PC-9 (cell line): ENCODE results near the gene MAN2A2. TPM values are rescaled to one million over a fixed set of nuclear protein-coding genes. Genes with fewer than 3 reads are reported as not detected.

Experiments
- BruUV-seq: library from RNA; stranded (reverse); fragments of 400-500 nt; replicated peaks from 2 replicates; lab custom pipeline; 2021; lab: Mats Ljungman, UMichigan
- CTCF ChIA-PET: fragments of 300-600 bp; sonication (Branson Sonifier 250); formaldehyde crosslinking; loops from one replicate; lab custom pipeline; 2022; ENCODE audit warnings: antibody characterized with exemption; lab: Charles Lee
- POLR2A ChIA-PET: fragments of 300-600 bp; sonication (Branson Sonifier 250); formaldehyde crosslinking; loops from one replicate; lab custom pipeline; 2022; ENCODE audit warnings: antibody characterized with exemption; ENCODE audit not compliant: unreplicated experiment; lab: Charles Lee
- DNase-seq, 2 experiments: peaks; one replicate each; pipeline versions ENCODE4 v3.0.0 to v3.0.0-alpha.2; 2015 to 2022; ENCODE audit warnings: mixed read lengths in 1 of 2
- H2AFZ ChIP-seq: fragments of 200-600 bp; sonication (generic); 2 replicates; pipeline ENCODE4 v1.8.1; 2017; ENCODE audit warnings: antibody characterized with exemption
- H3F3A ChIP-seq: fragments of 200-600 bp; sonication (generic); 2 replicates; pipeline ENCODE4 v1.8.1; 2017; ENCODE audit warnings: antibody characterized with exemption, mild to moderate bottlenecking, low read depth; ENCODE audit not compliant: insufficient read depth
- H3K27ac ChIP-seq: fragments of 200-600 bp; sonication (generic); 2 replicates; pipeline ENCODE4 v1.6.1; 2016; ENCODE audit warnings: mixed run types
- H3K27me3 ChIP-seq: fragments of 200-600 bp; sonication (generic); 2 replicates; pipeline ENCODE4 v1.6.1; 2016; ENCODE audit warnings: low read depth, mixed run types; ENCODE audit not compliant: insufficient read depth
- H3K36me3 ChIP-seq: fragments of 200-600 bp; sonication (generic); 2 replicates; pipeline ENCODE4 v1.6.1; 2016; ENCODE audit warnings: low read depth, mixed run types
- H3K4me1 ChIP-seq: fragments of 200-600 bp; sonication (generic); replicated peaks from 2 replicates; pipeline ENCODE4 v1.6.1; 2016; ENCODE audit warnings: mixed run types; ENCODE audit not compliant: insufficient read depth
- H3K4me2 ChIP-seq: fragments of 200-600 bp; sonication (generic); 2 replicates; pipeline ENCODE4 v1.6.1; 2017; ENCODE audit warnings: mixed run types
- H3K4me3 ChIP-seq: fragments of 200-600 bp; sonication (generic); 2 replicates; pipeline ENCODE4 v1.6.1; 2016; ENCODE audit warnings: mixed run types
- H3K79me2 ChIP-seq: fragments of 200-600 bp; sonication (generic); 2 replicates; pipeline ENCODE4 v1.6.1; 2017; ENCODE audit warnings: low read depth, mixed run types
- H3K9me2 ChIP-seq: fragments of 200-600 bp; sonication (generic); 2 replicates; pipeline ENCODE4 v1.8.1; 2017; ENCODE audit warnings: mild to moderate bottlenecking; ENCODE audit not compliant: insufficient read depth
- H3K9me3 ChIP-seq: fragments of 200-600 bp; sonication (generic); 2 replicates; pipeline ENCODE4 v1.8.1; 2016; ENCODE audit warnings: low read depth; ENCODE audit not compliant: insufficient read depth
- H4K20me1 ChIP-seq: fragments of 200-600 bp; sonication (generic); 2 replicates; pipeline ENCODE4 v1.8.1; 2017; ENCODE audit not compliant: insufficient read depth
- CTCF ChIP-seq: fragments of 200-600 bp; sonication (generic); conservative IDR thresholded peaks from 2 replicates; pipeline ENCODE4 v1.6.1; 2017; ENCODE audit warnings: mixed run types, antibody characterized with exemption, mild to moderate bottlenecking, moderate library complexity
- EZH2 ChIP-seq: fragments of 200-600 bp; sonication (generic); IDR thresholded peaks from 2 replicates; pipeline ENCODE4 v1.8.0; 2017; ENCODE audit warnings: antibody characterized with exemption, low read depth
- intact Hi-C: fragments of 100-400 bp; cut with micrococcal nuclease; formaldehyde crosslinking; loops from one replicate; pipeline ENCODE4 v1.10.0; 2022; ENCODE audit not compliant: unreplicated experiment
- total RNA-seq: library from RNA; stranded (reverse); gene quantifications from 2 replicates; pipeline ENCODE4 v1.2.3, GENCODE V29; 2021

MAN2A2 gene
- total RNA-seq, 1 experiment from 2014 or later: 27.1 TPM

- H3K4me3 ChIP-seq: no peak overlapping the region
- H3K36me3 ChIP-seq: no peaks in the 10 kb centered on the region; the same call in 1 of the 2 replicates
- no peaks in the 10 kb centered on the region for H3K9me2 ChIP-seq
- H3F3A ChIP-seq: peaks cover 18% of the 10 kb centered on the region
- DNase-seq: no peak
- H4K20me1 ChIP-seq: no peaks in the 10 kb centered on the region; the same call in 1 of the 2 replicates
- TF ChIP-seq CTCF: no peak
- no peak for TF ChIP-seq EZH2
- peaks cover 16% of the 10 kb centered on the region for H3K4me1 ChIP-seq
- no TSS peak for BruUV-seq
- POLR2A ChIA-PET: no interaction called here
- H3K9me3 ChIP-seq: no peaks in the 10 kb centered on the region
- no peak overlapping the region for H2AFZ ChIP-seq
- H3K4me2 ChIP-seq: no peak overlapping the region
- intact Hi-C loops: no loop called here
- no peaks in the 10 kb centered on the region for H3K27me3 ChIP-seq
- no peak overlapping the region for H3K27ac ChIP-seq
- H3K79me2 ChIP-seq: peaks cover 23% of the 10 kb centered on the region
- CTCF ChIA-PET: interaction anchor here (0.7 kb wide), 1 partner anchor 20 kb away, joined by 3 read pairs; no protein-coding TSS in a partner anchor
Observed at GRCh38 chr15:90952901-90953677, 50.0 kb downstream of the MAN2A2 start.

- H3K4me1 ChIP-seq: peaks cover 16% of the 10 kb centered on the region
- no peaks in the 10 kb centered on the region; the same call in 1 of the 2 replicates for H4K20me1 ChIP-seq
- TF ChIP-seq EZH2: no peak
- no peak for TF ChIP-seq CTCF
- H3K4me3 ChIP-seq: peak overlapping the region; percentile 98
- intact Hi-C loops: no loop called here
- H3K27me3 ChIP-seq: no peaks in the 10 kb centered on the region
- H3K9me3 ChIP-seq: no peaks in the 10 kb centered on the region
- H3K27ac ChIP-seq: no peak overlapping the region
- peaks cover 18% of the 10 kb centered on the region for H3F3A ChIP-seq
- no peaks in the 10 kb centered on the region; the same call in 1 of the 2 replicates for H3K36me3 ChIP-seq
- peak overlapping the region; percentile 100; the same call in 1 of the 2 replicates for H2AFZ ChIP-seq
- CTCF ChIA-PET: no interaction called here
- BruUV-seq: no TSS peak
- no peak for DNase-seq
- no peaks in the 10 kb centered on the region for H3K9me2 ChIP-seq
- H3K4me2 ChIP-seq: peak overlapping the region; percentile 83
- POLR2A ChIA-PET: interaction anchor here (0.7 to 1.2 kb wide), 2 partner anchors 18 to 19 kb away, joined by 4 to 9 read pairs; partner anchors contain the start of gene UNC45A
- H3K79me2 ChIP-seq: peaks cover 25% of the 10 kb centered on the region
Observed at GRCh38 chr15:90953947-90954711, 51.0 kb downstream of the MAN2A2 start.
